GM19239 (cell line): Measurements from ENCODE around the gene GABRR1.

Source experiments
- DNase-seq: peaks from one replicate; pipeline ENCODE4 v3.0.0; 2011; ENCODE audit warnings: low spot score; ENCODE audit not compliant: insufficient read length
- FAIRE-seq: peaks from 2 replicates; lab custom pipeline; 2011; peaks lifted over from hg19 to GRCh38; lab: Jason Lieb, UNC

GABRR1 gene

DNA sequence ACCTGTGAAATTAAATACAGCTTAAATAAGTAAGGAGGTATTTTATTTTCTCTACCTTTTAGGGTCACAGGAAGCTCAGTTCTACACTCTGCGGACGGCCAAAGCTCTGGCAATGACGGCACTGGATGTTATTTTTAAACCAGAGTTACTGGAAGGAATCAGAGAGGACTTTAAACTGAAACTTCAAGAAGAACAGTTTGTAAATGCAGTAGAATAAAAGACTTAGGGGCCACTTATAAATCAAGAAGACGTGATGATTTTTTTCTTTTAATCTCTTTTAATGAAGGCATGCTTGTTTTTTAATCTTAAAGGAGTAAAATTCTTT is 55.1 kb downstream of the GABRR1 start:
- no peak for FAIRE-seq
- no peak for DNase-seq

DNA sequence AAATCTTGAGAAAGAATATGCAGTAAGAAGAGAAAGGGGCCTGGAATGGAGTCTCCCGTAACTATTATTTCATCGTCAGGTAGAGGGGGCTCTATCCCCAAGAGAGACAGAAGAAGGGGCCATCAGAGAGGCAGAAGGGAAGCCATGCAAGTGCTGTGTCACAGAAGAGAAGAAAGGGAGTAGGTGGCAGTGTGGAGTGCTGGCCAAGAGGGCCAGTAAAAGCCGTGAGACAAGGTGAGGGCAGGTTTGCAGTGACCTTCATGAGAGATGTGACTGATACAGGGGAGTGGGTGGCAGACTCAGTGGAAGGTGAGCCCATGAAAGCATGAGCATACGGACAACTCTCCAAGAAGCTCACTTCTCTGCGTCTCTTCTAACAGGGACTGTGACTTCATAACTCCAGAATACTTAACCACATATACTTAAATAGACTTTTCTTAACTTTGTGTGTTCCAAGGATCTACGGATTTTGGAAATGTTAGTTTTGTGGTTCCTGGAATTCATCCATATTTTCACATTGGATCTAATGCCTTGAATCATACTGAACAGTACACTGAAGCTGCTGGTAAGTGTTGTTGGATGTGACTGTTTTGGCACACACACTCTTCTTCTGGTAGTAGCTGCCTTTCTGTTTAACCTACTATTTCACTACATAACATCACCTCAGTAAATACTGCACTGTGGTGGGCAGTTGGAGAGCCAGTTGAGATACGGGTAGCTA is 55.7 kb downstream of the GABRR1 start:
- no peak for DNase-seq
- FAIRE-seq: no peak

GRCh38 chr6:89160331-89161092 is 56.6 kb downstream of the GABRR1 start:
- FAIRE-seq: no peak

DNA sequence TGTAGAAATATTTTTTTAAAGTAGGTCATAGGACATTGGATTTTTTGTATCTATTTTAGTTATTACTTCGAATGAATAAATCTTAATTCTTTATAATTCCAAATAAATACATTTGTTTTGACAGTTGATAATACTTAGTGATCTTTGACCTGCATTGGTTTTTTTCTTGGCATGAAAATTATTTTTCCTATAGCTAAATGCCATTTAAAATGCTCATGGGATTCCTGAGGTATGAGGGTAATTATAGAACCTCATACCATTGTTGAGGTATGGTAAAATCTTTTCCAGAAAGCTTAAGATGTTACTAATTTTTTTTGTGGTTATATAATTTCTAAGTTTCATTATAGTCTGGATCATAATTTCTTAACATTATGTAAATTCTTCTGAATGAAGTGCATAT is 63.0 kb downstream of the GABRR1 start:
- DNase-seq: no peak
- no peak for FAIRE-seq

More at GRCh38 chr6:89160331-89161092, 56.6 kb downstream of the GABRR1 start:
- DNase-seq: no peak

GRCh38 chr6:89148016-89148750 is 69.0 kb downstream of the GABRR1 start:
- DNase-seq (no peak), FAIRE-seq (peak; percentile 35)

GRCh38 chr6:89146718-89147700 is 70.1 kb downstream of the GABRR1 start:
- peak; percentile 86 for FAIRE-seq
- DNase-seq: peak; percentile 12

GRCh38 chr6:89145956-89146717 is 71.0 kb downstream of the GABRR1 start, which contains the start of gene PM20D2:
Gene PM20D2, plus strand, starts transcription at chr6:89146055. Its CDS starts 90 bp downstream, at chr6:89146145.
- FAIRE-seq: peak; percentile 31
- DNase-seq: peak; percentile 65

DNA sequence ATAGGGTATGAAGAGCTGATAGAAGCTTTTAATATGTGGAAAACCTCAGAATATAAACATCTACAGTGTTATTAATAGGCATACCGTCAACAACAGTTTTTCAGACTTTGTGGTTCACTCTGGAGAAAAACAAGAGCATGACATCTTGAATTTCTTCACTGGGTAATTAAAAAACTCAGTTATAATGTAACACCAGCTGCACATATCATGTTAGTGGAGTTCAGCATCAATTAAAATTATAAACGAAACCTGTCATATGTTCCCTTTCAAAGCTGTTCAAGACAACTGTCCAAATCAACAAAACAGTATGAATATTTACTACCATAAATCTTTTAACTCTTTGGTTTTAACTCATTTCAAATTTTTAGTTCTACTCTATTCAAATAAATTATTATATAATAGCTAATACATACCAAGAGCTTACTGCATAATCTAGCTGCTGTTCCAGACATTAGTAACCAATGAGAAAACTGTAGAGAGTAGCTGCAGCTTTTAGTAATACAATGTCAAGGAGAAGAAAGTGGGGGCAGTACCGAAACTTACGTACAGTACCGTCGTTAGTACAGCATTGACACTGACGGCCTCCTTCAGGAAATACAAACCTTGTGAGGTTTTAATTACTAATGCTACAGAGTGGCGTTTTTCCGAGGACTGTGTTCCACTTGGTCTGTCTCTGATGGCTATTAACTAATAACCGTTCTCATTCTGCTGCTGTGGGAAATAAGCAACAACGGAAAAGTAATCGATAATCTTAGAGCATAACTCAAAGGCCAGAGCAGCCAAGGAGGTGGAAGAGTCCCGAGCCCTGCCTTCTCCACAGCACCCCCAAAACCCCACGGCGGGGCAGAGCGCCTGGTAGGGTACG is 71.8 kb downstream of the GABRR1 start:
- peak; percentile 35 for DNase-seq

GRCh38 chr6:89144354-89144906 is 72.7 kb downstream of the GABRR1 start:
- FAIRE-seq (peak; percentile 79), DNase-seq (peak; percentile 16)

More for the DNA sequence above, 71.8 kb downstream of the GABRR1 start:
- peak; percentile 90 for FAIRE-seq

- FAIRE-seq: peak; percentile 28
- DNase-seq: no peak
Measured at GRCh38 chr6:89140347-89141156, 76.6 kb downstream of the GABRR1 start.

DNA sequence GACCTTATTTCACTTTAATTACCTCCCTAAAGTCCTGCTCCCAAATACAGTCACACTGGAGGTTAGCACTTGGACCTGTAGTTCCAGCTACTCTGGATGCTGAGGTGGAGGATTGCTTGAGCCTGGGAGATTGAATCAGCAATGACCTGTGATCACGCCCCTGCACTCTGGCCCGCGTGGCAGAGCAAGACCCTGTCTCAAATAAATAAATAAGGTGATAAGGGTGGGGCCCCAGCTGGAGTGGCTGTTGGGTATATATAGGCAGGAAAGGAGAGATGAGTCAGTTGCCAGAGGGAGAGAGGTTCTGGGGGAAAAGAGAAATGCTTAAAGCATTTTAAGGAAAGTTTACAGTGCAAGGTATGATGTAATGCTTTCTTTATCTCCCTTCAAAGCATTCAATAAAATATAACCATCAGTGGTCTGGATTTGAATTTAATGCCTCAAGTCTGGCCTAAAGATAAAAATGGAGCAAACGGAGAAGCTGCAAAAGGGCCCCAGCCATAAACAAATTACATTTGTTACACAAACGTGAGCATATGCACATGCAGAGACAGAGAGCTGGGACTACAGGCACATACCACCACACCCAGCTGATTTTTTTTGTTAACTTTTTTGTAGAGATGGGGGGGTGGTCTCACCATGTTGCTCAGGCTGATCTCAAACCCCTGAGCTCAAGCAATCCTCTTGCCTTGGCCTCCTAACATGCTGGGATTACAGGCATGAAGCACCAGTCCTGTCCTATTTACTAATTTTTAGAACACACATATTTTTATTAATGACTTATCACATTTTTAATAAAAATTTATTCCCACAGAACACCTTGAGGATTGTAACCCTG is 77.4 kb downstream of the GABRR1 start:
- FAIRE-seq (no peak), DNase-seq (no peak)

DNA sequence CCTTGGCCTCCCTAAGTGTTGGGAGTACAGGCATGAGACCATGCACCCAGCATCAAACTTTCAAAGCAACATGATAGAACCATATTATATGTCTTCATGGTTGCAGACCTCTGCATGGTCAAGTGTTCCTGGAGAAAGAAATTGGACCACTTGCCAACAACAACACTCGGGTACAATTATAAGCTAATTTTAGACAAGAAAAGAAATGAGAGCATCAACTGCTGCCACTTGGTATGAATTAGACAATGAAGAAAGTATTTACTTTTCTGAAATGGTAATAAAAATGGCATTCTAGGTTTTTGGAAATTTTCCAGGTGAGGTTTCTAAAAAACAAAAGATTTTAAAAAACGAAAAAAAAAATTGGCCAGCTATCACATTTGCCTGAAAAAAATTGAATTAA is 79.0 kb downstream of the GABRR1 start:
- FAIRE-seq: no peak

GRCh38 chr6:89134723-89135122 is 82.4 kb downstream of the GABRR1 start:
- FAIRE-seq (no peak), DNase-seq (no peak)

More for the DNA sequence above, 79.0 kb downstream of the GABRR1 start:
- no peak for DNase-seq

- FAIRE-seq: no peak
- no peak for DNase-seq
Measured at GRCh38 chr6:89133981-89134380, 83.2 kb downstream of the GABRR1 start.

DNA sequence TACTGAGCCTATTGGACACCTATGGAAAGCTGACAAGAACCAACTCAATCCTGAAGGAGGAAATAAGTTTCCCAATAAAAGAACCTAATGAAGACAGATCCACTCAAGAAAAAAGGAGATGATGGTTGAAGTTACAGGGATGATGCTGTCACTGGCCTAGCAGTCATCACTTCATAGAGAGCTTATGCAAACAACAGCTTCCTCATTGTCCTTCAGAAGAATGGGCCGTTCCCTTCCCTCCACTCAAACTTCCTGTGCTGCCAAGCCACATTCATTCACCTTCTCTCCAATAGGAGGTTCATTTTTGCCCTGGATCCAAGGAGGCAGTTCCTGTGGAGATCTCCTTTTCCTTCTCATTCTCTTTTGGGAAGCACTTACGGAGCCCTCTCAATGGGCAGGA is 85.1 kb downstream of the GABRR1 start:
- FAIRE-seq (no peak), DNase-seq (no peak)

DNA sequence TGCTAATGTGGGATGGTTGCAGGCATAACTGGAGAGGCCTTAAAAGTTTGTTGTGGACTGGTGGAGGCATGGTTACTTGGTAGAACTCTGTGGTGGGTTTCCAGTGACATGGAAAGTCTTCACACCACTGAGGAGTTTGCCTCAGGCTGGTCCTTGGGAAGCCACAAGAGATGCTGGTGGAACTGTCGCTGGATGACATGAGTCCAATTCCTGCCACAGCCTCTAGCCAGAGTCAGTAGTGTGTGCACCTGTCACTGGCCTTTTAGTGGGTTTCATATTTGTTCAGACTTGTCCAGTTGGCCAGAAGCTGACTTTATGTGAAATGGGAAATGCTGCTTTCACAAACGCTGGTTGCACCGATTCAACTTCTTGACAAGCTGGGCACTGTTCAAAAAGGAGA is 85.6 kb downstream of the GABRR1 start:
- no peak for FAIRE-seq
- no peak for DNase-seq
